ENCODE measurements around the gene TTC13.

DNA sequence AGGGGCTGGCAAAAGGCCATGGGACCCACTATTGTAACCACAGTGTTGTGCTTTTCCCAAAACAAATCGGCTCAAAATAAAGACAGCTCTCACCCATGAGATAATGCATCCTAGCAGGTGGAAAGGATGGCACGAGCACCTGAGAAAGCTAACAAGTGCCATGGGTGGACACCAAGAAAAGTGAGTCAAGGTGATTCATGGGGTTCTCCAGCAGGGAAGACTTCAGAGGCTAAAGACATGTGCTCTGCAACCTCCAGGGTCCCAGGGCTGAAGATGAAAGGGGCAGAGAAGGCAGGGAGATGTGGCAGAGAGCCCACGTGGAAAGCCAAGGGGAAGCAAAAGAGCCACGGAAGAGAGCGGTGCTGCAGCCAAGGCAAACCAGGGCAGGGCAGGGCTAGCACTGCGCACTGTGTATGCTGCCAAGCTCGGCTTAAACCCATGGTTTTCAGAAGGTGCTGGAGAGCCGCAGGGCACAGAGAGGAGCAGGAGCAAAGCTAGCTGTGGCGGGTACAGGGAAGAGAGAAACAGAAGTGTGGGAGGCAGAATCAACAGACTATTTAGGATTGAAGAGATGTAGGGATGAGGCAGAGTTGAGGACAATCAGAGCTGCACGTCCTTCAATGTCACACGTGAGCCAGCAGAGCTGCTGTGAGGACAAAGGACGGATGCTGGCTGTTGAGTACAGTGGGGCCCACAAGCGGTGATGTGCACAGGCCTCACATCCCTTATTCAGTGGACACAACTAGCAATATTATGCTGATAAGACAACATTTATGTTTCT, 68.5 kb downstream of the TTC13 start:
- TF ChIP-seq EZH2phosphoT487 (IDR thresholded peaks at IDR 0.05): no peak
- TF ChIP-seq, protein P1, sequence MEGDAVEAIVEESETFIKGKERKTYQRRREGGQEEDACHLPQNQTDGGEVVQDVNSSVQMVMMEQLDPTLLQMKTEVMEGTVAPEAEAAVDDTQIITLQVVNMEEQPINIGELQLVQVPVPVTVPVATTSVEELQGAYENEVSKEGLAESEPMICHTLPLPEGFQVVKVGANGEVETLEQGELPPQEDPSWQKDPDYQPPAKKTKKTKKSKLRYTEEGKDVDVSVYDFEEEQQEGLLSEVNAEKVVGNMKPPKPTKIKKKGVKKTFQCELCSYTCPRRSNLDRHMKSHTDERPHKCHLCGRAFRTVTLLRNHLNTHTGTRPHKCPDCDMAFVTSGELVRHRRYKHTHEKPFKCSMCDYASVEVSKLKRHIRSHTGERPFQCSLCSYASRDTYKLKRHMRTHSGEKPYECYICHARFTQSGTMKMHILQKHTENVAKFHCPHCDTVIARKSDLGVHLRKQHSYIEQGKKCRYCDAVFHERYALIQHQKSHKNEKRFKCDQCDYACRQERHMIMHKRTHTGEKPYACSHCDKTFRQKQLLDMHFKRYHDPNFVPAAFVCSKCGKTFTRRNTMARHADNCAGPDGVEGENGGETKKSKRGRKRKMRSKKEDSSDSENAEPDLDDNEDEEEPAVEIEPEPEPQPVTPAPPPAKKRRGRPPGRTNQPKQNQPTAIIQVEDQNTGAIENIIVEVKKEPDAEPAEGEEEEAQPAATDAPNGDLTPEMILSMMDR (IDR thresholded peaks at IDR 0.05): no peak
